SH-SY5Y (cell line): ENCODE data around the gene CHD9NB.

ENCODE experiments used
- GATA2 ChIP-seq: IDR thresholded peaks from 2 replicates; pipeline ENCODE4 v1.6.1; 2011; ENCODE audit warnings: mild to moderate bottlenecking, low read depth, low read length
- GATA3 ChIP-seq: IDR thresholded peaks from 2 replicates; pipeline ENCODE4 v1.6.1; 2011; ENCODE audit warnings: low read depth, mild to moderate bottlenecking, low read length, moderate library complexity

DNA sequence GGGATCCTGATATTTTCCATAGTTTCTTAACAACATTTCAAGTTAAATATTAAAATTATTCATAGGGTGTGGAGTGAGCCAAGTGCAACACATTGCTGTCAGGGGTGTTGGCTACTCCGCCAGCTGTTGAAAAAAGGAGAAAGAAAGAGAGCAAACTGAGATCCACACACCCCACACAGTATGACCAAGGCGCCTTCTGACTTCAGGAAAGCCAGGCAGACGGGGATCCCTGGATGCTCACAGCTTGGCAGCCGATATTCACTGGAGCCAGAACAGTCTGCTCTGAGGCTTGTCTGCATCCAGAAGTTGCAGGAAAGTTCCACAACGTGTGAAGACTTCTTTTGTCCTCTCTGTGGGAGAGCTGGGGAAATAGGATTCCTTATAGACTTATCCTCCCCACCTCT is 9.3 kb downstream of the CHD9NB start:
- TF ChIP-seq GATA3, result no peak
- TF ChIP-seq GATA2, result no peak
